Measurements from ENCODE around the gene CALR3. TPM values are rescaled to one million over a fixed set of nuclear protein-coding genes. Genes with fewer than 3 reads are reported as not detected.
"Not testable (repeated sequence)": the region's sequence is repeated elsewhere in the genome, so short reads cannot be mapped to it uniquely, and the experiment has no call there.

CALR3 gene
- polyA plus RNA-seq, 1 experiment, result not detected

- ChIA-PET CTCF (no interaction called here), POLR2A (interaction anchor here (0.6 kb wide), 1 partner anchor 27 kb away, joined by 3 read pairs; no protein-coding TSS in a partner anchor)
- Histone ChIP-seq H3K27me3 (ENCODE audit: control insufficient read depth, insufficient read depth, low read length) (no peaks in the 10 kb centered on the region), H3K27ac (ENCODE audit: low read depth, low read length) (no peak overlapping the region), H3K4me3 (ENCODE audit: low read depth, low read length) (no peak overlapping the region), H3K9me3 (ENCODE audit: control insufficient read depth, insufficient read depth, low read length) (no peaks in the 10 kb centered on the region; the same call in 1 of the 2 replicates)
- no peak for TF ChIP-seq CTCF (IDR thresholded peaks at IDR 0.05; ENCODE audit: low read depth, low read length)
- no peak for DNase-seq (ENCODE audit: low read depth, low spot score)
Measured at GRCh38 chr19:16516923-16517610, 21.1 kb upstream of the CALR3 start.

- no peak for DNase-seq (ENCODE audit: low read depth, low spot score)
- no peak overlapping the region for H3K27ac ChIP-seq (ENCODE audit: low read depth, low read length)
- TF ChIP-seq CTCF (IDR thresholded peaks at IDR 0.05; ENCODE audit: low read depth, low read length), result no peak
- ChIA-PET POLR2A (no interaction called here), CTCF (interaction anchor here (0.6 kb wide), 1 partner anchor 75 kb away, joined by 4 read pairs; no protein-coding TSS in a partner anchor)
- H3K9me3 ChIP-seq (ENCODE audit: control insufficient read depth, insufficient read depth, low read length), result no peaks in the 10 kb centered on the region; the same call in 1 of the 2 replicates
- no peak overlapping the region for H3K4me3 ChIP-seq (ENCODE audit: low read depth, low read length)
- H3K27me3 ChIP-seq (ENCODE audit: control insufficient read depth, insufficient read depth, low read length), result no peaks in the 10 kb centered on the region
Measured at GRCh38 chr19:16516381-16516780, 20.4 kb upstream of the CALR3 start.

- H3K27me3 ChIP-seq (ENCODE audit: control insufficient read depth, insufficient read depth, low read length), result no peaks in the 10 kb centered on the region
- POLR2A ChIA-PET, result interaction anchor here (1.0 kb wide), 1 partner anchor 18 kb away, joined by 4 read pairs; the partner anchor contains the start of genes C19orf44 and CALR3
- CTCF ChIA-PET, result no interaction called here
- H3K4me3 ChIP-seq (ENCODE audit: low read depth, low read length), result no peak overlapping the region
- no peak overlapping the region for H3K27ac ChIP-seq (ENCODE audit: low read depth, low read length)
- no peaks in the 10 kb centered on the region; the same call in 1 of the 2 replicates for H3K9me3 ChIP-seq (ENCODE audit: control insufficient read depth, insufficient read depth, low read length)
- DNase-seq (ENCODE audit: low read depth, low spot score), result no peak
- no peak for TF ChIP-seq CTCF (IDR thresholded peaks at IDR 0.05; ENCODE audit: low read depth, low read length)
Measured at GRCh38 chr19:16514383-16515019, 18.5 kb upstream of the CALR3 start.

- CTCF ChIA-PET; H3K27ac ChIP-seq (ENCODE audit: low read depth, low read length); H3K9me3 ChIP-seq (ENCODE audit: control insufficient read depth, insufficient read depth, low read length); POLR2A ChIA-PET; H3K4me3 ChIP-seq (ENCODE audit: low read depth, low read length); DNase-seq (ENCODE audit: low read depth, low spot score); H3K27me3 ChIP-seq (ENCODE audit: control insufficient read depth, insufficient read depth, low read length): not testable (repeated sequence)
Measured at GRCh38 chr19:16512611-16513010, 16.6 kb upstream of the CALR3 start.

GRCh38 chr19:16509141-16510061, 13.4 kb upstream of the CALR3 start:
- TF ChIP-seq CTCF (IDR thresholded peaks at IDR 0.05; ENCODE audit: low read depth, low read length), result no peak
- POLR2A ChIA-PET, result interaction anchor here (0.7 to 1.2 kb wide), 3 partner anchors 13 to 32 kb away, joined by 3 to 4 read pairs (median 3); partner anchors contain the start of genes C19orf44 and CALR3
- CTCF ChIA-PET, result interaction anchor here (1.2 kb wide), 1 partner anchor 92 kb away, joined by 4 read pairs; no protein-coding TSS in a partner anchor
- Histone ChIP-seq H3K27me3 (ENCODE audit: control insufficient read depth, insufficient read depth, low read length) (no peaks in the 10 kb centered on the region), H3K9me3 (ENCODE audit: control insufficient read depth, insufficient read depth, low read length) (no peaks in the 10 kb centered on the region), H3K27ac (ENCODE audit: low read depth, low read length) (peak overlapping the region; percentile 68), H3K4me3 (ENCODE audit: low read depth, low read length) (no peak overlapping the region)
- DNase-seq (ENCODE audit: low read depth, low spot score), result peak; percentile 20

Data from AG04450 (cell line).